IPS-NIHi7 (cell line): ENCODE measurements around the gene ROMO1.
A peak's percentile ranks its signal among the peaks of the same experiment; 100 is the strongest.

Experiments used
- DNase-seq: peaks from one replicate; pipeline ENCODE4 v3.0.0; 2012; ENCODE audit warnings: mixed read lengths; ENCODE audit errors: extremely low spot score

The ROMO1 gene

GRCh38 chr20:35699127-35699956, at the start of gene ROMO1, which contains the start of gene NFS1:
Gene ROMO1 (plus strand): TSS chr20:35699405. CDS start chr20:35699633, 228 bp downstream.
Gene NFS1 (minus strand): TSS chr20:35699352. CDS start chr20:35699288, 64 bp downstream.
- peak; percentile 95 for DNase-seq

GRCh38 chr20:35650632-35651031, 48.6 kb upstream of the ROMO1 start:
- no peak for DNase-seq

GRCh38 chr20:35651958-35652357, 47.2 kb upstream of the ROMO1 start:
- DNase-seq: no peak

- no peak for DNase-seq
Observed at GRCh38 chr20:35652641-35653429, 46.4 kb upstream of the ROMO1 start.

- no peak for DNase-seq
Observed at GRCh38 chr20:35653430-35653734, 45.8 kb upstream of the ROMO1 start.

GRCh38 chr20:35653893-35654292, 45.3 kb upstream of the ROMO1 start:
- no peak for DNase-seq

- DNase-seq: no peak
Observed at GRCh38 chr20:35654415-35654814, 44.8 kb upstream of the ROMO1 start.

- no peak for DNase-seq
Observed at GRCh38 chr20:35657271-35657670, 41.9 kb upstream of the ROMO1 start.

- no peak for DNase-seq
Observed at GRCh38 chr20:35660122-35660937, 38.9 kb upstream of the ROMO1 start.

- DNase-seq: no peak
Observed at GRCh38 chr20:35661053-35661452, 38.2 kb upstream of the ROMO1 start.

- DNase-seq: no peak
Observed at GRCh38 chr20:35661908-35662307, 37.3 kb upstream of the ROMO1 start.

GRCh38 chr20:35662551-35662950, 36.7 kb upstream of the ROMO1 start:
- no peak for DNase-seq

GRCh38 chr20:35663516-35664465, 35.4 kb upstream of the ROMO1 start:
- peak; percentile 65 for DNase-seq

- DNase-seq: peak; percentile 99
Observed at GRCh38 chr20:35664466-35665206, 34.6 kb upstream of the ROMO1 start, which contains the start of the genes CPNE1 and RBM12. Gene CPNE1 (minus strand): TSS chr20:35664900. CDS start chr20:35632923, 31,977 bp downstream. Gene RBM12 (minus strand): TSS chr20:35664900. CDS start chr20:35655322, 9,578 bp downstream.

GRCh38 chr20:35665949-35666288, 33.3 kb upstream of the ROMO1 start:
- DNase-seq: no peak

GRCh38 chr20:35669221-35669620, 30.0 kb upstream of the ROMO1 start:
- no peak for DNase-seq

- DNase-seq: no peak
Observed at GRCh38 chr20:35669681-35670080, 29.5 kb upstream of the ROMO1 start.

GRCh38 chr20:35673884-35674283, 25.3 kb upstream of the ROMO1 start:
- DNase-seq: no peak

GRCh38 chr20:35674921-35675320, 24.3 kb upstream of the ROMO1 start:
- DNase-seq: no peak
